KMS-11 (cell line): ENCODE measurements around the gene CCNF.

Experiments used
- H2AFZ ChIP-seq: fragments of 200-600 bp; sonication (generic); 2 replicates; pipeline ENCODE4 v1.6.1; 2016; ENCODE audit warnings: antibody characterized with exemption, mixed run types, low read depth
- H3K27ac ChIP-seq: fragments of 200-600 bp; sonication (generic); 2 replicates; pipeline ENCODE4 v1.6.1; 2016; ENCODE audit warnings: mild to moderate bottlenecking, mixed run types
- H3K27me3 ChIP-seq: fragments of 200-600 bp; sonication (generic); 2 replicates; pipeline ENCODE4 v1.6.1; 2017; ENCODE audit warnings: mild to moderate bottlenecking, low read depth, mixed run types, moderate library complexity; ENCODE audit not compliant: insufficient read depth
- H3K36me3 ChIP-seq: fragments of 200-600 bp; sonication (generic); 2 replicates; pipeline ENCODE4 v1.6.1; 2017; ENCODE audit warnings: mild to moderate bottlenecking, mixed run types; ENCODE audit not compliant: insufficient read depth
- H3K4me1 ChIP-seq: fragments of 200-600 bp; sonication (generic); 2 replicates; pipeline ENCODE4 v1.6.1; 2016; ENCODE audit warnings: mild to moderate bottlenecking, low read depth, mixed run types; ENCODE audit not compliant: poor library complexity, severe bottlenecking
- H3K4me2 ChIP-seq: fragments of 200-600 bp; sonication (generic); 2 replicates; pipeline ENCODE4 v1.7.0; 2016; ENCODE audit warnings: mild to moderate bottlenecking, mixed run types
- H3K4me3 ChIP-seq: fragments of 200-600 bp; sonication (generic); IDR thresholded peaks from 2 replicates; pipeline ENCODE4 v1.6.1; 2017; ENCODE audit warnings: low read depth, low read length, mixed read lengths; ENCODE audit not compliant: insufficient read depth
- H3K79me2 ChIP-seq: fragments of 200-600 bp; sonication (generic); 2 replicates; pipeline ENCODE4 v1.6.1; 2016; ENCODE audit warnings: low read depth, mixed run types; ENCODE audit not compliant: insufficient read depth
- H3K9ac ChIP-seq: fragments of 200-600 bp; sonication (generic); 2 replicates; pipeline ENCODE4 v1.6.1; 2016; ENCODE audit warnings: mild to moderate bottlenecking, mixed run types
- H4K20me1 ChIP-seq: fragments of 200-600 bp; sonication (generic); 2 replicates; pipeline ENCODE4 v1.6.1; 2016; ENCODE audit warnings: mild to moderate bottlenecking, mixed run types; ENCODE audit not compliant: insufficient read depth
- CTCF ChIP-seq: fragments of 200-600 bp; sonication (generic); conservative IDR thresholded peaks from 2 replicates; pipeline ENCODE4 v1.6.1; 2017; ENCODE audit warnings: low read depth, mild to moderate bottlenecking, antibody characterized with exemption, low read length, moderate library complexity, mixed read lengths

The CCNF gene

GRCh38 chr16:2426941-2427361 lies 2.3 kb upstream of the CCNF start:
- Histone ChIP-seq H3K79me2 (peaks cover 22% of the 10 kb centered on the region), H3K9ac (no peak overlapping the region), H3K4me2 (no peak overlapping the region)

GRCh38 chr16:2427526-2427925 lies 1.7 kb upstream of the CCNF start:
- Histone ChIP-seq H3K27me3 (no peaks in the 10 kb centered on the region), H3K79me2 (peaks cover 22% of the 10 kb centered on the region), H3K4me2 (no peak overlapping the region), H3K9ac (no peak overlapping the region), H4K20me1 (no peaks in the 10 kb centered on the region), H3K4me1 (peaks cover 17% of the 10 kb centered on the region), H3K36me3 (peaks cover 5% of the 10 kb centered on the region; the same call in 1 of the 2 replicates), H2AFZ (no peak overlapping the region), H3K27ac (no peak overlapping the region), H3K4me3 (no peak overlapping the region)
- TF ChIP-seq CTCF, result no peak

More at GRCh38 chr16:2426941-2427361, 2.3 kb upstream of the CCNF start:
- TF ChIP-seq CTCF, result no peak
- Histone ChIP-seq H3K36me3 (no peaks in the 10 kb centered on the region; the same call in 1 of the 2 replicates), H2AFZ (no peak overlapping the region), H3K4me3 (no peak overlapping the region), H4K20me1 (no peaks in the 10 kb centered on the region), H3K4me1 (peaks cover 17% of the 10 kb centered on the region), H3K27ac (no peak overlapping the region), H3K27me3 (no peaks in the 10 kb centered on the region)

- peak overlapping the region; percentile 98 for H2AFZ ChIP-seq
- H3K27ac ChIP-seq, result 0 out of 2 replicates have a peak overlapping the region, but pooled peaks have one; percentile 19
- no peaks in the 10 kb centered on the region for H4K20me1 ChIP-seq
- peaks cover 9% of the 10 kb centered on the region; the same call in 1 of the 2 replicates for H3K36me3 ChIP-seq
- no peaks in the 10 kb centered on the region for H3K27me3 ChIP-seq
- peak overlapping the region; percentile 93 for H3K4me2 ChIP-seq
- H3K79me2 ChIP-seq, result peaks cover 22% of the 10 kb centered on the region
- peaks cover 17% of the 10 kb centered on the region for H3K4me1 ChIP-seq
- H3K4me3 ChIP-seq, result no peak overlapping the region
- TF ChIP-seq CTCF, result no peak
- peak overlapping the region; percentile 69 for H3K9ac ChIP-seq
Measured at GRCh38 chr16:2428051-2428783, 1.0 kb upstream of the CCNF start.

- Histone ChIP-seq H3K36me3 (peaks cover 12% of the 10 kb centered on the region; the same call in 1 of the 2 replicates), H3K4me1 (peaks cover 17% of the 10 kb centered on the region), H3K9ac (peak overlapping the region; percentile 69), H4K20me1 (no peaks in the 10 kb centered on the region), H3K27me3 (no peaks in the 10 kb centered on the region), H3K27ac (0 out of 2 replicates have a peak overlapping the region, but pooled peaks have one; percentile 19), H3K79me2 (peaks cover 22% of the 10 kb centered on the region), H3K4me3 (no peak overlapping the region), H2AFZ (peak overlapping the region; percentile 98), H3K4me2 (peak overlapping the region; percentile 93)
- no peak for TF ChIP-seq CTCF
Measured at GRCh38 chr16:2428784-2429033, 538 bp upstream of the CCNF start.
